D721Med (cell line): ENCODE data around the gene PACRG.
"Not testable (repeated sequence)": the region's sequence is repeated elsewhere in the genome, so short reads cannot be mapped to it uniquely, and the experiment has no call there.

Experiments
- DNase-seq: peaks from one replicate; pipeline ENCODE4 v3.0.0; 2011; ENCODE audit warnings: low spot score; ENCODE audit not compliant: insufficient read length
- FAIRE-seq: peaks from 2 replicates; lab custom pipeline; 2011; peaks lifted over from hg19 to GRCh38; lab: Jason Lieb, UNC
- TF ChIP-seq, protein P1 (sequence below): IDR thresholded peaks from 2 replicates; pipeline ENCODE4 v1.5.1; 2012; ENCODE audit warnings: mild to moderate bottlenecking, control low read depth; ENCODE audit not compliant: insufficient read depth; ENCODE audit errors: missing control alignments

PACRG gene

GRCh38 chr6:163313566-163313965, 585.8 kb downstream of the PACRG start:
- TF ChIP-seq, protein P1, sequence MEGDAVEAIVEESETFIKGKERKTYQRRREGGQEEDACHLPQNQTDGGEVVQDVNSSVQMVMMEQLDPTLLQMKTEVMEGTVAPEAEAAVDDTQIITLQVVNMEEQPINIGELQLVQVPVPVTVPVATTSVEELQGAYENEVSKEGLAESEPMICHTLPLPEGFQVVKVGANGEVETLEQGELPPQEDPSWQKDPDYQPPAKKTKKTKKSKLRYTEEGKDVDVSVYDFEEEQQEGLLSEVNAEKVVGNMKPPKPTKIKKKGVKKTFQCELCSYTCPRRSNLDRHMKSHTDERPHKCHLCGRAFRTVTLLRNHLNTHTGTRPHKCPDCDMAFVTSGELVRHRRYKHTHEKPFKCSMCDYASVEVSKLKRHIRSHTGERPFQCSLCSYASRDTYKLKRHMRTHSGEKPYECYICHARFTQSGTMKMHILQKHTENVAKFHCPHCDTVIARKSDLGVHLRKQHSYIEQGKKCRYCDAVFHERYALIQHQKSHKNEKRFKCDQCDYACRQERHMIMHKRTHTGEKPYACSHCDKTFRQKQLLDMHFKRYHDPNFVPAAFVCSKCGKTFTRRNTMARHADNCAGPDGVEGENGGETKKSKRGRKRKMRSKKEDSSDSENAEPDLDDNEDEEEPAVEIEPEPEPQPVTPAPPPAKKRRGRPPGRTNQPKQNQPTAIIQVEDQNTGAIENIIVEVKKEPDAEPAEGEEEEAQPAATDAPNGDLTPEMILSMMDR = no peak
- DNase-seq (no peak), FAIRE-seq (no peak)

GRCh38 chr6:163313981-163314380, 586.2 kb downstream of the PACRG start:
- TF ChIP-seq, protein P1 = no peak
- DNase-seq (no peak), FAIRE-seq (no peak)

DNA sequence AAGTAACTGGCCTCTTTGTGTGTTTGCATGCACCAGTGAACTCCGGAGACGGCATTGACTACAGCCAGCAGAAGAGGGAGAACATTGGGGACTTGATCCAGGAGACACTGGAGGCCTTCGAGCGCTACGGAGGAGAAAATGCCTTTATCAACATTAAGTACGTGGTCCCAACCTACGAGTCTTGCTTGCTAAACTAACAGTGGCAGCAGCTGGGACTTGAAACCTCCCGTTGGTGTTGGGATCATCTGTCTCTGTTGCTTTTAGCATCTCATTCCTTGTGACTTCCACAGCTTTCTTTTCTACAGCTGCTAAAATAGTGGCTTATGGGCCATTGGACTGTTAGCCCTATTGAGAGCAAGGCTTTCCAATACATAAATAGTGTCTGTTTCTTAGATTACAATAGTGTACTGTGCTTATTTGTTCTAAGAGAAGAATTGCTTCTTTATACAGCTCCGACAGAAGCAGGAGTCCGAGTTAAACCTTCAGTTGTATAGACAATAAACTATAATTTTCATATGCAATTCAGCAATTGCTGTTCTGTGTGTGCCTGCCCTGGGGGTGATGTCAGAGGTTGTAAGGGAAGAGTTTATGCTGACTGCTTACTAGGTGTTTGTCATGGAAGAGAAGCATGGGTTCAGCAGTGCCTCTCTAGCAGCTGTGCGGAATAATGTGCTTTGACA, 587.2 kb downstream of the PACRG start:
- TF ChIP-seq, protein P1 = no peak
- FAIRE-seq (no peak), DNase-seq (no peak)

DNA sequence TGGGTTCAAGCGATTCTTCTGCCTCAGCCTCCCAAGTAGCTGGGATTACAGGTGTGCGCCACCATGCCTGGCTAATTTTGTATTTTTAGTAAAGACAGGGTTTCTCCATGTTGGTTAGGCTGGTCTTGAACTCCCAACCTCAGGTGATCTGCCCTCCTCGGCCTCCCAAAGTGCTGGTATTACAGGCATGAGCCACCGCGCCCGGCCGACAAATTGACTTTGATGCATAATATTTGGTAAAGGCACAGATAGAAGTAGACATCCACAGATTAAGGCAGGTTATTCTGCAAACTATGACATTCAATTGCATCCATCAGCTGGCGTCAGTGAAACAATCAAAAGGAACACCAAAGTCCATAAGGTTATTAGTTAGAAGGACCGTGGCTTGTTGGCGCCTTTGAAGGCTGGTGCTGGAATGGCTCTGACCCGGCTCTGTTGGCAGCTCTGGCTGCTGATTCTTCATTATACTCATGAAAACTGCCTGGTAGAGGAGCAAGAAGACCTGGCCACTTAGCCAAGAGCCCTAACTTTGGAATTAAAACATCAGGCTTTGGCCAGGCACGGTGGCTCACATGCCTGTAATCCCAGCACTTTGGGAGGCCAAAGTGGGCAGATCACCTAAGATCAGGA, 589.2 kb downstream of the PACRG start:
- FAIRE-seq, DNase-seq: not testable (repeated sequence)

- DNase-seq (no peak), FAIRE-seq (no peak)
- TF ChIP-seq, protein P1 = no peak
Measured at GRCh38 chr6:163318071-163318786, 590.5 kb downstream of the PACRG start.

DNA sequence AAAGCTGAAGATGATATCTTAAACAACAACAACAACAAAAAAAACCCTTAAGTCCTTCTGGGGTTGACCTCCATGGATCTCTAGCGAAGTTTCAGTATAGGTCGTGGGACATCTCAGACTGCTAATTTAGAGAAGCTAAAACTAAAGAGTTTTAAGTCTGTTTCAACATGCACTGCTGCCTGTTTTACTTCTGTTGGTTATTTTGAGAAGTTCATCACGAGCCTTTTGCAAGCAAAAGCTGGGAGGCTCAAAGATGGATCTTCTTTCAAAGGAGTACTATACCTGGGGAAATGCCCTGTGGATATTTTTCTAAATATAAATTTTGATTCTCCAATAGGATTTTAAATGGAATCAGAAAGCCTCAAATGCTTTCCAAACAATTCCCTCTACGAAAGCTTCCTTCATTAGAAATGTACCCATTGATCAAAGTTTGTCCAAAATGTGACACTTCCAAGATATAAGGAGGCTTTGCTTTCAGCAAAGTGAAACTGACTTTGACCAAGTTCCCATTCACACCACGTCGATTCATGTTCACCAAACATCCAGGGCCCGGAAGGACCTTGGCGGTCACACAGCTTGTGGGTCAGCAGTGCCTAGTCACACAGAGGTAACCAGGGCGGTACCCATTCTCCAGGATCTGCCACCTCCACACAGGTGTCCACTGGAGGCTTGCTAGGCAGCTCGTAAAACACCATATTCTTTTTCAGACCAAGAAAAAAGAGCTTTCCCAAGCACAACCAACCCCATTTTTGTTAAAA, 592.0 kb downstream of the PACRG start:
- TF ChIP-seq, protein P1 = no peak
- DNase-seq = no peak
- FAIRE-seq = no peak

GRCh38 chr6:163320402-163320801, 592.6 kb downstream of the PACRG start:
- no peak for DNase-seq
- FAIRE-seq = no peak

More at GRCh38 chr6:163320402-163320801, 592.6 kb downstream of the PACRG start:
- TF ChIP-seq, protein P1 = no peak
